Loucy (cell line): ENCODE data around the gene NPIPA5.
"Not testable (repeated sequence)": the region's sequence is repeated elsewhere in the genome, so short reads cannot be mapped to it uniquely, and the experiment has no call there.

Experiments
- H2AFZ ChIP-seq: fragments of 200-600 bp; sonication (generic); 2 replicates; pipeline ENCODE4 v1.6.0; 2016; ENCODE audit warnings: antibody characterized with exemption, mild to moderate bottlenecking, low read length, moderate library complexity
- H3F3A ChIP-seq: fragments of 200-600 bp; 2 replicates; pipeline ENCODE4 v1.6.0; 2016; ENCODE audit warnings: antibody characterized with exemption, low read depth, mild to moderate bottlenecking
- H3K27me3 ChIP-seq: fragments of 200-600 bp; sonication (generic); 2 replicates; pipeline ENCODE4 v1.6.1; 2014; ENCODE audit warnings: low read length, mild to moderate bottlenecking; ENCODE audit not compliant: insufficient read depth, poor library complexity, severe bottlenecking
- H3K36me3 ChIP-seq: fragments of 200-600 bp; sonication (generic); 2 replicates; pipeline ENCODE4 v1.6.1; 2016; ENCODE audit warnings: low read length; ENCODE audit not compliant: insufficient read depth
- H3K4me1 ChIP-seq: fragments of 200-600 bp; sonication (generic); 2 replicates; pipeline ENCODE4 v1.5.1; 2014; ENCODE audit warnings: low read length, mild to moderate bottlenecking; ENCODE audit not compliant: insufficient read depth, poor library complexity, severe bottlenecking
- H3K4me2 ChIP-seq: fragments of 200-600 bp; sonication (generic); 2 replicates; pipeline ENCODE4 v1.6.0; 2014; ENCODE audit warnings: antibody characterized with exemption, low read length, low read depth, mild to moderate bottlenecking; ENCODE audit not compliant: poor library complexity, severe bottlenecking
- H3K4me3 ChIP-seq: fragments of 200-600 bp; sonication (generic); 2 replicates; pipeline ENCODE4 v1.5.1; 2014; ENCODE audit warnings: low read length, mild to moderate bottlenecking, mixed read lengths; ENCODE audit not compliant: poor library complexity, severe bottlenecking
- H3K79me2 ChIP-seq: fragments of 200-600 bp; sonication (generic); 2 replicates; pipeline ENCODE4 v1.6.1; 2014; ENCODE audit warnings: low read length; ENCODE audit not compliant: insufficient read depth
- H3K9ac ChIP-seq: fragments of 200-600 bp; sonication (generic); 2 replicates; pipeline ENCODE4 v1.6.0; 2014; ENCODE audit warnings: mild to moderate bottlenecking, low read depth, low read length, moderate library complexity; ENCODE audit not compliant: poor library complexity, severe bottlenecking
- H3K9me2 ChIP-seq: fragments of 200-600 bp; sonication (generic); replicated peaks from 2 replicates; pipeline ENCODE4 v1.6.1; 2016; ENCODE audit warnings: low read depth, low read length, mixed read lengths
- H3K9me3 ChIP-seq: fragments of 200-600 bp; sonication (generic); 2 replicates; pipeline ENCODE4 v1.6.1; 2014; ENCODE audit warnings: mild to moderate bottlenecking, antibody characterized with exemption, low read length, low read depth; ENCODE audit not compliant: insufficient read depth
- H4K20me1 ChIP-seq: fragments of 200-600 bp; sonication (generic); 2 replicates; pipeline ENCODE4 v1.6.0; 2014; ENCODE audit warnings: antibody characterized with exemption, low read length, mild to moderate bottlenecking; ENCODE audit not compliant: insufficient read depth, poor library complexity, severe bottlenecking
- CTCF ChIP-seq: fragments of 200-600 bp; sonication (generic); conservative IDR thresholded peaks from 2 replicates; pipeline ENCODE4 v1.5.1; 2014; ENCODE audit warnings: mild to moderate bottlenecking, antibody characterized with exemption, low read length
- EZH2phosphoT487 ChIP-seq: fragments of 200-600 bp; IDR thresholded peaks from 2 replicates; pipeline ENCODE4 v1.6.1; 2018; ENCODE audit warnings: antibody characterized with exemption, mild to moderate bottlenecking, moderate library complexity, borderline replicate concordance

Gene NPIPA5

DNA sequence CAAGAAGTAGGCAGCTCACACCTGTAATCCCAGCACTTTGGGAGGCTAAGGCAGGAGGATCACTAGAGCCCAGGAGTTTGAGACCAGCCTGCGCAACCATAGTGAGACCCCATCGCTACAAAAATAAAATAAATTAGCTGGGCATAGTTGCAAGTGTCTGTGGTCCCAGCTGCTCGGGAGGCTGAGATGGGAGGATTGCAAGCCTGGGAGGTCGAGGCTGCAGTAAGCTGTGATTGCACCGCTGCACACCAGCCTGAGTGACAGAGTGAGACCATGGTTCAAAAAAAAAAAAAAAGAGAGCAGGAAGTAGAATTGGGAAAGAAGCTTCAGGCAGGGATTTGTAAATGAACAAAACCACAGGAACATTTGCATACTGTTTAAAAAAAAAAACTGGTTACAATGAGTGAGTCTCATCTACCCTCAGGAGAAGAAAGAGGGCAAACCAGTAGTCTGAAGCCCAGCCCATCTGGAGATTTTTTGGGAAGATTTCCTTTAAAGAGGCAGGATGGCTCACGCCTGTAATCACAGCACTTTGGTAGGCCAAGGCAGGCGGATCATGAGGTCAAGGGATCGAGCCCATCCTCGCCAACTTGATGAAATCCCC lies 25.4 kb upstream of the NPIPA5 start:
- Histone ChIP-seq H3K9ac (no peak overlapping the region), H3K9me3 (no peaks in the 10 kb centered on the region), H3K4me1 (no peaks in the 10 kb centered on the region), H3K4me3 (no peak overlapping the region), H3F3A (no peaks in the 10 kb centered on the region), H2AFZ (no peak overlapping the region), H3K79me2 (no peaks in the 10 kb centered on the region), H3K27me3 (no peaks in the 10 kb centered on the region), H3K9me2 (no peaks in the 10 kb centered on the region), H4K20me1 (no peaks in the 10 kb centered on the region), H3K36me3 (no peaks in the 10 kb centered on the region), H3K4me2 (no peak overlapping the region)
- TF ChIP-seq EZH2phosphoT487 (no peak), CTCF (no peak)

GRCh38 chr16:15401972-15402371 lies 23.9 kb upstream of the NPIPA5 start:
- Histone ChIP-seq H3K4me2 (no peak overlapping the region), H3K9ac (no peak overlapping the region), H3K4me1 (no peaks in the 10 kb centered on the region), H3K27me3 (no peaks in the 10 kb centered on the region), H4K20me1 (no peaks in the 10 kb centered on the region), H2AFZ (no peak overlapping the region), H3K79me2 (no peaks in the 10 kb centered on the region), H3K4me3 (no peak overlapping the region), H3K9me3 (no peaks in the 10 kb centered on the region), H3K36me3 (no peaks in the 10 kb centered on the region), H3F3A (no peaks in the 10 kb centered on the region), H3K9me2 (no peaks in the 10 kb centered on the region)
- TF ChIP-seq EZH2phosphoT487, result no peak
- TF ChIP-seq CTCF, result no peak

DNA sequence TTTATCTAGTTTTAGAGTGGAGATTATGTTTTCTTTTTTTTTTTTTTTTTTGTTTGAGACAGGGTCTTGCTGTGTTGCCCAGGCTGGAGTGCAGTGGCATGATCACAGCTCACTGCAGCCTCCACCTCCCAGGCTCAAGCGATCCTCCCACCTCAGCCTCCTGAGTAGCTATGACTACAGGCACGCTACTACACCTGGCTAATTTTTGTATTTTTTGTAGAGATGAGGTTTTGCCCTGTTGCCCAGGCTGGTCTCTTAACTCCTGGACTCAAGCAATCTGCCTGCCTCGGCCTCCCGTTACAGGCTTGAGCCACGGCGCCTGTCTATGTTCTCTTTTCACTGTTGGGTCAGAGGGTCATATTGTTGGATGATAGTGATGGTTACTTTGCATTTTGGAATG lies 22.2 kb upstream of the NPIPA5 start:
- H3K27me3 ChIP-seq, H4K20me1 ChIP-seq, H3K9me3 ChIP-seq, H3K9ac ChIP-seq, H3K4me1 ChIP-seq, H3K4me3 ChIP-seq, H2AFZ ChIP-seq, H3K79me2 ChIP-seq, H3K9me2 ChIP-seq, H3K4me2 ChIP-seq, H3F3A ChIP-seq, H3K36me3 ChIP-seq: not testable (repeated sequence)

GRCh38 chr16:15399317-15399716 lies 21.2 kb upstream of the NPIPA5 start:
- no peaks in the 10 kb centered on the region for H3K79me2 ChIP-seq
- TF ChIP-seq CTCF (no peak), EZH2phosphoT487 (no peak)
- no peak overlapping the region for H3K4me2 ChIP-seq
- no peak overlapping the region for H3K4me3 ChIP-seq
- no peaks in the 10 kb centered on the region for H4K20me1 ChIP-seq
- no peaks in the 10 kb centered on the region for H3K9me3 ChIP-seq
- no peaks in the 10 kb centered on the region for H3K4me1 ChIP-seq
- no peaks in the 10 kb centered on the region for H3K36me3 ChIP-seq
- no peaks in the 10 kb centered on the region for H3K27me3 ChIP-seq
- H2AFZ ChIP-seq, result no peak overlapping the region
- no peaks in the 10 kb centered on the region for H3K9me2 ChIP-seq
- H3K9ac ChIP-seq, result no peak overlapping the region
- no peaks in the 10 kb centered on the region for H3F3A ChIP-seq
